OCI-LY1 (cell line): ENCODE results near the gene SYNDIG1.

Experiments used
- CTCF ChIP-seq: fragments of 200-600 bp; sonication (generic), shearing (Covaris generic); IDR thresholded peaks from 2 replicates; pipeline ENCODE4 v1.5.1; 2017; ENCODE audit warnings: mild to moderate bottlenecking, antibody characterized with exemption, low read length, moderate library complexity, mixed read lengths
- EZH2 ChIP-seq: fragments of 200-600 bp; sonication (generic), shearing (Covaris generic); IDR thresholded peaks from 2 replicates; pipeline ENCODE4 v1.8.0; 2017; ENCODE audit warnings: borderline replicate concordance, mixed run types, mild to moderate bottlenecking, antibody characterized with exemption, low read length, moderate library complexity, mixed read lengths

- TF ChIP-seq EZH2 (no peak), CTCF (no peak)
Measured at GRCh38 chr20:24696396-24696795, 227.0 kb downstream of the SYNDIG1 start.
